Left ventricle myocardium inferior (tissue), 1 donor: ENCODE data around the gene ZMAT5. TPM values are rescaled to one million over a fixed set of nuclear protein-coding genes. Genes with fewer than 3 reads are reported as not detected.

Source experiments
- DNase-seq: peaks from one replicate; pipeline ENCODE4 v3.0.0-alpha.2; 2020
- H3K27ac ChIP-seq: fragments of 200-600 bp; replicated peaks from 2 replicates; pipeline ENCODE4 v1.8.0; 2021
- H3K27me3 ChIP-seq: fragments of 200-600 bp; 2 replicates; pipeline ENCODE4 v1.8.0; 2021; ENCODE audit warnings: low read depth
- H3K36me3 ChIP-seq: fragments of 200-600 bp; 2 replicates; pipeline ENCODE4 v1.8.0; 2021
- H3K4me1 ChIP-seq: fragments of 200-600 bp; 2 replicates; pipeline ENCODE4 v1.8.0; 2021
- H3K4me3 ChIP-seq: fragments of 200-600 bp; 2 replicates; pipeline ENCODE4 v1.8.0; 2021; ENCODE audit warnings: mild to moderate bottlenecking, moderate library complexity
- H3K9me3 ChIP-seq: fragments of 200-600 bp; replicated peaks from 2 replicates; pipeline ENCODE4 v1.8.0; 2021
- CTCF ChIP-seq: fragments of 200-600 bp; IDR thresholded peaks from 2 replicates; pipeline ENCODE4 v1.8.0; 2021; ENCODE audit warnings: antibody characterized with exemption, mild to moderate bottlenecking, borderline replicate concordance
- intact Hi-C: fragments of 100-400 bp; cut with micrococcal nuclease; formaldehyde crosslinking; loops from one replicate; pipeline ENCODE4 v1.11.0; 2022
- total RNA-seq: library from RNA; stranded (reverse); fragmentation: NEBNext Ultra II Directional; extraction: Animal tissue kit (Norgen Biotek cat#: 25700); gene quantifications from one replicate; pipeline ENCODE4 v1.2.1, GENCODE V29; 2021
- donor health status: DM: no; HTN: yes; CAD: no; lungs with severe emphysema.

Gene ZMAT5
- total RNA-seq, 1 donor from 2014 or later, result 20.6 TPM

- peaks cover 33% of the 10 kb centered on the region for H3K36me3 ChIP-seq
- H3K4me3 ChIP-seq, result peak overlapping the region; percentile 98
- TF ChIP-seq CTCF, result no peak
- H3K4me1 ChIP-seq, result peaks cover 69% of the 10 kb centered on the region
- H3K27ac ChIP-seq, result no peak overlapping the region
- no peaks in the 10 kb centered on the region for H3K9me3 ChIP-seq
- intact Hi-C loops, result no loop called here
- no peaks in the 10 kb centered on the region for H3K27me3 ChIP-seq
- DNase-seq, result no peak
Measured at GRCh38 chr22:29769723-29770321, 3.0 kb upstream of the ZMAT5 start.

GRCh38 chr22:29768052-29768693, 1.4 kb upstream of the ZMAT5 start:
- peak overlapping the region; percentile 98 for H3K4me3 ChIP-seq
- peaks cover 69% of the 10 kb centered on the region for H3K4me1 ChIP-seq
- intact Hi-C loops, result no loop called here
- no peaks in the 10 kb centered on the region for H3K9me3 ChIP-seq
- H3K27me3 ChIP-seq, result no peaks in the 10 kb centered on the region
- TF ChIP-seq CTCF, result no peak
- DNase-seq, result no peak
- peaks cover 33% of the 10 kb centered on the region for H3K36me3 ChIP-seq
- peak overlapping the region; percentile 98 for H3K27ac ChIP-seq

GRCh38 chr22:29767171-29768051, 604 bp upstream of the ZMAT5 start, which contains the start of gene UQCR10:
UQCR10 (plus strand) TSS chr22:29767369; CDS start chr22:29767399, 30 bp downstream.
- no peaks in the 10 kb centered on the region for H3K9me3 ChIP-seq
- DNase-seq, result peak; percentile 94
- no peak for TF ChIP-seq CTCF
- no peaks in the 10 kb centered on the region for H3K27me3 ChIP-seq
- peak within 1 kb of the TSS; percentile 98 for H3K4me3 ChIP-seq
- intact Hi-C loops, result no loop called here
- H3K36me3 ChIP-seq, result peaks cover 32% of the 10 kb centered on the region
- H3K4me1 ChIP-seq, result peaks cover 65% of the 10 kb centered on the region
- peak within 1 kb of the TSS; percentile 98 for H3K27ac ChIP-seq

DNA sequence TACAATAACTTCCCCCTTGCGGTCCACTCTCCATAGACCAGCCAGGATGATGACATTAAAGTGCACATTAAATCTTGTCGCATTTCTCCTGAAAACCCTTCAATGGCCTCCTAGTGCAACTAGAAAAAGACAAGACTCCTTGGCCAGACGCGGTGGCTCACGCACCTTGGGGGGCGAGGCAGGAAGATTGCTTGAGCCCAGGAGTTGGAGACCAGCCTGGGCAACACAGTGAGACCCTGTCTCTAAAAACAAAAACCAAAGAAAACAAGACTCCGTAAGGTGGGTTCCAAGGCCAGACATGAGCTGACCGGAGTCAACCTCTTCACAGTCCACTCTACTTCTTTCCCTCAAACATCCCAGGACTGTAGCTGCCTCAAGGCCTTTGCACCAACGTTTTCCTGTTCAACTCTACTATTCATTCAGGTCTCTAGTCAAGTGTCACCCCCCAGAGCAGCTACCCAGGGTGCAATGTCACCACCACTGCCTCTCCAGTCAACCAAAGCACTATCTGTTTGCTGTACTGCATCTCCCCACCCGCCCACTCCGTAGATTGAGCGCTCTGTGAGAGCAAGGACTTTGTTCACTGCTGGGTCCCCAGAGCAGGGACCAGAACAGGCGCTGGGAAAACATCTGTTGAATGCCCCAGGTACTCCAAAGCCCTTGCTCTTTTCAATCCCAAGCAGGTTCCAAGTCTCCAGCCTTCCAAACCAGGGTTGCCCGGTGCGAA, 739 bp downstream of the ZMAT5 start:
- H3K27ac ChIP-seq, result peak overlapping the region; percentile 98
- no peak for TF ChIP-seq CTCF
- H3K9me3 ChIP-seq, result no peaks in the 10 kb centered on the region
- peak overlapping the region; percentile 98 for H3K4me3 ChIP-seq
- intact Hi-C loops, result no loop called here
- peaks cover 22% of the 10 kb centered on the region for H3K36me3 ChIP-seq
- DNase-seq, result no peak
- no peaks in the 10 kb centered on the region for H3K27me3 ChIP-seq
- H3K4me1 ChIP-seq, result peaks cover 57% of the 10 kb centered on the region

- no peaks in the 10 kb centered on the region for H3K27me3 ChIP-seq
- no peaks in the 10 kb centered on the region for H3K9me3 ChIP-seq
- TF ChIP-seq CTCF, result no peak
- no peak for DNase-seq
- no peak overlapping the region for H3K4me3 ChIP-seq
- H3K4me1 ChIP-seq, result peaks cover 31% of the 10 kb centered on the region
- no peak overlapping the region for H3K27ac ChIP-seq
- no peaks in the 10 kb centered on the region for H3K36me3 ChIP-seq
- intact Hi-C loops, result no loop called here
Measured at GRCh38 chr22:29762263-29762662, 4.5 kb downstream of the ZMAT5 start.
